CMK (cell line): ENCODE data around the gene CC2D2A.

Experiments used
- DNase-seq: peaks from one replicate; pipeline ENCODE4 v3.0.0-alpha.2; 2010; ENCODE audit warnings: low read depth

The CC2D2A gene

DNA sequence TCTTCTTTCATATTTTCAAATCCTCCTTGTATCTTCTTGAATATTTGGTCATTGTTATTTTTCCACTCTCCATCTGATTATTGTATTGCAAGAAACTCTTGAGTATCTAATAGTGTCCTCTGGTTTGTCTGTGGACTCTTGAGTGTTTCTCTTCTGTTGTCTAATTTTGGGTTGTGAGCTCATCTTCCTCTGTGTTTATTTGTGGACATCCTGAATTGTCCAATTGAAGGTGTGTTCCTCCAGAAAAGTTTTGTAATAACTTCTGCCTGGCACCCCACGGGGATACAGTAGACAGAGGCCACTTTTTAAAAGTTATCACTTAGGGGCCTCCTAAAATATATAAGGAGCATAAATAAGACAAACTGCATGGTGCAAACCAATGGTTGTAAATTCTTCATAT lies 3.1 kb upstream of the CC2D2A start:
- DNase-seq, result no peak

DNA sequence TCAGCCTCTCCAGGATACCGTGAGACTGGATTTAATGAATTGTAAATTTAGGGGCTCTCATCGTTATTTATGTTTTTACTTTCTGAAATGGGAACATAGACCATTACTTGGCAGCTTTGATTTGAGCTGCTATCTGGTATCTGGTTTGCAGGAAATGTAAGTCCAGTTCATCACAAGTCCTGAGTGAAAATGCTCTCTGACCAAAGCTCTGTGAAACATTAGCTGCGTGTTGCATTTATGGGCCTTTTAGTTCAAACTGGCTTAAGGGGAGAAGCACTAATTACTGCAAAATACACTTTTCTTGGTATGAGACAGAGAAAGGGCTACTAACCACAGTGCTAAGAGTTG lies 420 bp downstream of the CC2D2A start:
- no peak for DNase-seq

DNA sequence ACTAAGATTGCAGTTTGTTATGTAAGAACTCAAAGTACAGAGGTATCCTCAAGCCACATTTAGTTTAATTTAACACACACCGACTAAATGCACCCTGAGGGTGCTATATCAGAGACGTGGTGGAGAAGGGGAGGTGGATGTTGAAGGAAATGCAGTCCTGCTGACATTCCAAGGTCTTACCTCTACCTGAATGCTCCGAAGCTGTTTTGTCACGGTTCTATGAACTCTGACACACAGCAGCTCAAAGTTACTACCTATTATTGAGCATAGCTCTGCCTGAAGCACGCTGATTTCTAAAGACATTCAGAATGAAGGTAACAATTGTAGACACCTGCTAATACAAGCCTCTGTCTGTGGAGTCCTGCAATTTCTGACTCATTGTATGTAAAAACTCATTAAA lies 6.7 kb downstream of the CC2D2A start:
- no peak for DNase-seq

GRCh38 chr4:15478724-15479088 lies 9.0 kb downstream of the CC2D2A start:
- DNase-seq, result no peak

- no peak for DNase-seq
These were observed 9.6 kb downstream of the CC2D2A start for GRCh38 chr4:15479089-15479912.

- DNase-seq, result no peak
These were observed 10.2 kb downstream of the CC2D2A start for GRCh38 chr4:15479913-15480185.

- no peak for DNase-seq
These were observed 12.5 kb downstream of the CC2D2A start for GRCh38 chr4:15481961-15482745.

DNA sequence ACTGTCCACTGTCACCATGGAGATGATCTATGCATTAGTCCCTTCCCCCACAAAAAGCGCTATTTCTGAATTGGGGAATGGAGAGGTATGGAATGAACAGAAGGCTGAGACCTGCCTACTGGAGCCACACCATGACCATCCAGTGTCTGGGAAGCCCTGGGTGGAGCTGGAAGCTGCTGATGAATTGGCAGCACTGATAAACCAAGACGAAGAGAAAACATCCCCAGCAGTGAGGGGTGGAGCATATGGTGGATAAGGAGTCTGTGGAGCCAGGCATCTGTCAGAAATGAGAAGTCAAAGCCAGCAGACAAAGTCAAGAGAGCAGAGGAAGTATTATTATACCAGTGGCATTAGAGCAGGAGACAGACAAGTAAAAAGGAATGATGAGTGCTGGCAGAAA lies 13.2 kb downstream of the CC2D2A start:
- DNase-seq, result no peak

- DNase-seq, result no peak
These were observed 18.5 kb downstream of the CC2D2A start for GRCh38 chr4:15488136-15488535.

GRCh38 chr4:15488658-15489470 lies 19.2 kb downstream of the CC2D2A start:
- no peak for DNase-seq

DNA sequence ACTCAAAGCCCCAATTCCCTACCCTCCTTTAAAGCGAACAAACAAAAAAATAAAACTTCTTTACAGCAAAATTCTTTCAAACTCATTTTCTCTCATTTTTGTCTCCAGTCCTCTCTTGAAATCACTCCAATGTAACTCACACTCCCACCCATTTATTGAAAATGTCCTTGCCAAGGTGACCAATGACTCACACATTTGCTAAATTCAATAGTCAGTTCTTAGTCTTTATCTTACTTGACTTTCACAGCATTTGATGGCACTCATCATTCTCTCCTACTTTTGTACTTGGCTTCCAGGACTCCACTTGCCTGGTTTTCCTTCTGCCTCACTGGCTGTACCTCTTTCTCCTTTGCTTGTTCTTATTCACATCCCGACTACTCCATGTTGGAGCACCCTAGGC lies 19.9 kb downstream of the CC2D2A start:
- DNase-seq, result no peak

DNA sequence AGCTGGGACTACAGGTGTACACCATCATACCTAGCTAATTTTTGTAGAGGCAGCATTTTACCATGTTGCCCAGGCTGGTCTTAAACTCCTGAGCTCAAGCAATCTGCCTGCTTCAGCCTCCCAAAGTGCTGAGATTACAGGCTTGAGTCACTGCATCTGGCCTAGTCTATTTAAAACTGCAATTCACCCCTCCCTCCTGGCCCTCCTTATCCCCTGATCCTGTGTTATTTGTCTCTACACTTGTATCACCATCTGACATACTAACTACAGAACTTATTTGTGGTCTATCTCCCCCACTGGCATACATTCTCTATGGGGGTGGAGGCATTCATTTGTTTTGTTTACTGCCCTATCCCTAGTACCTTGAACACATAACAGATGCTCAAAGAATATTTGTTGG lies 23.7 kb downstream of the CC2D2A start:
- DNase-seq, result no peak

- no peak for DNase-seq
These were observed 25.9 kb downstream of the CC2D2A start for GRCh38 chr4:15495621-15496020.

DNA sequence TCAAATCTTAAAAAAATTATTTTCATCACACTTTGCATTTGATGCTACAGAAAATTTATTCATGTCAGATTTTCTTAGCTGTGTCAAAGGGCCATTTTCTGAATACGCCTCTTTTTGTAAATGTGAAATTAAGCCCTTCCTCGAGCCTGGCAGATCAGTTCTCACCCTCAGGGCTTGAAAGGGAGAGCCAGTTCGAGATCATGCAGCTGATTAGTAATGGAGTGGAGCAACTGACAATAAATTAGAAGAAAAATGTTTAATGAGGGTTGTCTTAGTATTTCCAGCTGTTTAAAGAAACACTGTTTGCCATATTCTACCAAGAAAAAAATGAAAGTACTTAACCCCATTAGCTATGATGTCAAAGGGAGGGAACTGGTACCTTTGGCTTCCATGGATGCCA lies 28.7 kb downstream of the CC2D2A start:
- no peak for DNase-seq

GRCh38 chr4:15500701-15501100 lies 31.0 kb downstream of the CC2D2A start:
- DNase-seq, result no peak

- no peak for DNase-seq
These were observed 32.3 kb downstream of the CC2D2A start for GRCh38 chr4:15501941-15502340.

GRCh38 chr4:15502384-15502783 lies 32.7 kb downstream of the CC2D2A start:
- DNase-seq, result no peak

GRCh38 chr4:15504041-15504440 lies 34.4 kb downstream of the CC2D2A start:
- DNase-seq, result no peak

- DNase-seq, result no peak
These were observed 36.8 kb downstream of the CC2D2A start for GRCh38 chr4:15506464-15506863.

- DNase-seq, result no peak
These were observed 38.0 kb downstream of the CC2D2A start for GRCh38 chr4:15507679-15508078.

GRCh38 chr4:15510961-15511360 lies 41.3 kb downstream of the CC2D2A start:
- no peak for DNase-seq

DNA sequence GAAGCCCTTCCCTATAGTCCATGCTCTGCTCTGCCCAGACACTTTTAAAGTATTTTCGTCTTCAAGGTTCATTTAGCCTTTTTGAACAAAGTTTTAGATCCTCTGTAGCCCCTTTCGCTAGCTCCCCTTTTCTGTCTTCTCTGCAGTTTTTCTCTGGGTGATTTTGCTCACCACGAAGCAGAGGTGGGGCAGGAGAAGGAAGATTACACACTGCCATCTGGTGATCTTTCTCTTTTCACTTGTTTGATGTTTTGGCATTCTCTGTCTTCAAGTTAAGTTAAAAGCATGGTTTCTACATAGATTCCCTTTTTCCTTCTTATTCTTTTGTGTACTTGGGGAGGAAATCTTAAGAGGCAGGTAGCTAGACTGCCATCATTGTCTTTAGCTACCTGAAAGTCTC lies 43.9 kb downstream of the CC2D2A start:
- no peak for DNase-seq

DNA sequence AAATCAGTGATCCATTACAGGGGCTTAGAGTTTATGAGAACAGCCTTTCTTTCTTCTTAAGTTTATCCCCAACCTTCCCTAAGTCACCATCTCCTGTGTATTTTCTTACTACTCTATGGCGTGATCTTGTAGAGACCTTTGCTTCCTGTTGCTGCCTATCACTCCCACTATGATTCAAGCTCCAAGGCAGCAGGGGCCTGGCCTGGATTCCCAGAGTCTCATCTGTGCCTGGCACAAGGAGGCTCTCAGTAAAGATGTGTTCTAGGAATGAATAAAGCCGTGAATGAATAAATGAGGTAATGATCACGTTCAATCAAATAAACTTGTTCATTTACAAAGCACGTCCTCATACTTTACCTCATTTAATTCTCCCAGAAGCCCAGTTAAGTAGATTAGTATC lies 45.4 kb downstream of the CC2D2A start:
- DNase-seq, result no peak
